Activated CD4-positive, CD25-positive, alpha-beta regulatory T cell (primary cell): ENCODE data around the gene IRX6.

Source experiments
- DNase-seq, 4 experiments: peaks; one replicate each; lab custom pipeline; 2025; lab: John Stamatoyannopoulos, UW

Gene IRX6

GRCh38 chr16:55367866-55368603 is 44.0 kb downstream of the IRX6 start:
- DNase-seq, result no peak

DNA sequence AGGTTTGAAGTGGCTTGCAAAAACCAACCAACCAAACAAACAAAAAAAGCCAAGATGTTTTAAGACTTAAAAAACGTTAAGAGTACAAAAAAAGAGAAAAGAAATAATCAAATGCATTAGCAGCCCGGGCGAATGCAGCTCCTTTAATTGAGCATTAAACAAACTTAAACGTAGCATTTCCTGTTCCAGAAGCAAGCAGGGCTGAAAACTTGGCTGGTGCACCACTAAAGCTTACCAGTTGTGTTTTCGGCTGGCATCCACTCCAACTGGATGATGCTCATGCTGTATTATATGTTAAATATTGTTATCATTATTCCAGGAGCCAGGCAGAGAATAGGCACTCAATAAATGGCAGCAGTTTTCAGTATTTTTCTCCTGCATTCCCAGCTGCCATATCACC is 45.1 kb downstream of the IRX6 start:
- no peak for DNase-seq

- no peak for DNase-seq
Measured at GRCh38 chr16:55370762-55371482, 46.9 kb downstream of the IRX6 start.

- DNase-seq, result no peak
Measured at GRCh38 chr16:55372792-55373488, 48.9 kb downstream of the IRX6 start.

DNA sequence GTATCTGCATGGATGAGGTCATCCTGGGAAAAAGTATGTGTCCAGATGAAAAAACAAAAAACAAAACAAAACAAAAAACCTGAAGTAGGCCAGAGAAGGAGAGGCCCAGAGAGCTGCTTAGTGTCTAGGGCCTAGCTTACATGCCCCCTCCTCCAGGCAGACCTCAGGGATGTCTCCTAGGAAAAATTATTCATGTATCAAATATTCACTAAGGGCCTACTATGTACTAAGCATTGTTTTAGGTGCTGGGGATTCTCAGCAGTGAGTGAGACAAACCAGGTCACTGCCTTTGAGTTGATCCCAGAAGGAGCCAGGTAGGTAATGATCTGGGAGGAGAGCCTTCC is 49.5 kb downstream of the IRX6 start:
- DNase-seq, result no peak

DNA sequence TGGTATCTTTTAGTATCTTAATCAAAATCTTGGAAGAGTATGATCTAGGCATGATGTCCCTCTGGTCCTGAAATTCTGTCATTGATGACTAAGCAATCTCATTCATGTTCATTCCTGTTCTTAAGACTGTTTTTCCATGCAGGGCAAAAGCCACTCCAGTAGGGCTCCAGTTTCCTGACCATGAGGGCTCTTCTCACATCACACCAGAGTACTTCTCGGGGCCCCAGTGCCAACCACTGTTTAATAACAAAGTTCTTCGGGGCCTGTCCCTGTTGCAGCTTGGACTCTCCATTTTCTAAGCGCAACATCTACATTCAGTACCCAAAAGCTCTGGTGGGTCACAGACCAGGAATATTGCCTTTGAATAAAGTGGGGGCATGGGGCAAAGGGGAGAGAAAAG is 52.0 kb downstream of the IRX6 start:
- no peak for DNase-seq

GRCh38 chr16:55376567-55377167 is 52.7 kb downstream of the IRX6 start:
- no peak for DNase-seq

DNA sequence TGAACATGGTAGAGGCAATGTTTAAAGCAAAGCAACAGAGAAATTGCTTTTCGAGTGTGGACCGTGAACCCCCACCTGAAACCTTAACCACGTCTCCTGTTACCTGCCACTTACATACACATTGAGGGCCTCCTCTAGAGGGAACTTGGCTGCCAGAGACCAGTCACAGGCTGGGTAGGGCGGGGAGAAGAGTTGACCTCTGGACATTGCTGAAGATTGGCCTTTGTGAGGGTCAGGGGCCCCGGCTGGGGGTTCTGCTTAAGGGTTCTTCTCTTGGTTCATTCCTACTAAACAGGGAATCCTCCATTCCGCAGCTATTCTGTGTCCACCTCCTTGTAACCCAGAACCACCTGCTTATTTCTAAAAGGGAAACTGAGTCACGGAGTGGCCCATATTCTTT is 53.8 kb downstream of the IRX6 start:
- DNase-seq, result no peak

DNA sequence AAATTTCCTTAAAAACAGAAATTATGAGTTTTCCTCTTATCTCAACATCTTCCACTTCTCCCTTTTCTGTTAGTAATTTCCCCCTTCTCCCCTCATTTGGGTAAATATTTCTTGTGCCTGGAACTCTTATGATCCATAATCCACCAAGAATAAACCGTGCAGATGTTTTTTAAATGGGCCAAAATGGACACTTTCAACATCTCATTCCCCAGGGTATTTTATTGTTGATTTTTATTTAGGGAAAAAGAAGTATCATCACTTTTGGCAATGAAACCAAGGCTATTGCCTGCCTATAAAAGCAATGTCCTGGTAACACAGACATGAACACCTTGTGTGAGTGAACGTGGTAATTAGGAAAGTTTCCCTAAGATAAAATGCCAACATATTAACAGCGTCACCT is 54.6 kb downstream of the IRX6 start:
- no peak for DNase-seq

DNA sequence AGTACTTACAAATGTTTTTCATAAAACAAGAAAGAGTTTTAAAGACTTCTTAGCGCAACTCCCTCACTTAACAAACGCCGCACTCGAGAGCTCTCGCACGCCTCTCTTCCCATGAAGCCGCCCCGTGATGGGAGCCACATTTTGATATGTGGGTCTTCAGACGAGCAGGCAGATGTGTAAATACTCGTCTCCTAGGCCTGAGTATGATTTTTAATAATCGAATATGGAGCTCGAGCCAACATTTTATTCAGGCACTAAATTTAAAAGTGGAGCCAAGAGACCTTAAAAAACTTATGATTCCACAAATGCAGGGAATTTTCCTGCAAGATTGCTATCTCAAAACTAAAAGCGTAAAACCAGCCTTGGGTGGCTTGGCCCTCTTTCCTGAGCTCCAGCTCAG is 55.4 kb downstream of the IRX6 start:
- DNase-seq, result no peak

DNA sequence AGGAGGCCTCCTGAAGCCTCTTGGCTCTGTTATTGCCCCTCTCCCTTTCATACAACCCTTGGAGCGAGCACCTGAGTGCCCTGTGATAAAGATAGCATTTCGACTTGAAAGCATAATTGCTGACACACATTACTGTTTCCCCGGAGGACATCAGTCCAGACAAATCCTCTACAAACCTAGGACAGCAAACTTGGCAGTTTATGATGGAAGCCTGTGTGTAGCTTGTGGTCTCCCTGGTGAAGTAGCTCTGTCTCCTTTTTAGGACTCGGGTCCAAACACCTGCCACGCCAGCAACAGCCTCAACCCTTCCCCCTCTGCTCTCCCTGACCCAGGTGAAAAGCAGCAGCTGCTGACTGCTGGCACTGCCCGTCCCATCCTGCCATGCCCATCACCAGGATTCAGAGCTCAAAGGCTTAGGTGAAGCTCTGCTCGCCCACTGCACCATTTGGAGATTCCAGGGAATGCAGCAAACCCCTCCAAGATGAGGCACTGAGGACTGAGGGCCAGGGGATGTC is 55.9 kb downstream of the IRX6 start:
- no peak for DNase-seq
